ENCODE measurements around the gene NIT1.

Gene NIT1

GRCh38 chr1:161100556-161100955 lies 17.3 kb upstream of the NIT1 start:
- Histone ChIP-seq H2AFZ (ENCODE audit: low read depth, low read length, severe bottlenecking) (no peak overlapping the region), H3K4me2 (ENCODE audit: low read depth, low read length, poor library complexity, severe bottlenecking) (no peak overlapping the region), H3K4me3 (ENCODE audit: insufficient read depth, low read length, poor library complexity, severe bottlenecking) (no peak overlapping the region), H3K79me2 (ENCODE audit: insufficient read depth, low read length) (peaks cover 18% of the 10 kb centered on the region), H3K36me3 (ENCODE audit: low read length) (0 out of 2 replicates have a peak, but pooled peaks cover 3% of the 10 kb centered on the region), H3K9me2 (replicated peaks; ENCODE audit: insufficient read depth, low read length) (no peaks in the 10 kb centered on the region), H3K27me3 (ENCODE audit: low read length) (no peaks in the 10 kb centered on the region), H3K27ac (ENCODE audit: low read depth, low read length) (no peak overlapping the region), H3K9me3 (ENCODE audit: insufficient read depth, low read length) (no peaks in the 10 kb centered on the region), H3F3A (ENCODE audit: insufficient read depth) (no peaks in the 10 kb centered on the region), H3K9ac (ENCODE audit: low read length) (no peak overlapping the region), H4K20me1 (ENCODE audit: low read depth, low read length) (no peaks in the 10 kb centered on the region)
- TF ChIP-seq EZH2phosphoT487 (conservative IDR thresholded peaks at IDR 0.05; ENCODE audit: low read length): no peak
- no peak for TF ChIP-seq CTCF (IDR thresholded peaks at IDR 0.05; ENCODE audit: insufficient read depth, low read length, poor library complexity, severe bottlenecking)

GRCh38 chr1:161106431-161106830 lies 11.5 kb upstream of the NIT1 start:
- TF ChIP-seq EZH2phosphoT487 (conservative IDR thresholded peaks at IDR 0.05; ENCODE audit: low read length) (no peak), CTCF (IDR thresholded peaks at IDR 0.05; ENCODE audit: insufficient read depth, low read length, poor library complexity, severe bottlenecking) (no peak)
- H3K9ac ChIP-seq (ENCODE audit: low read length): no peak overlapping the region
- no peak overlapping the region for H2AFZ ChIP-seq (ENCODE audit: low read depth, low read length, severe bottlenecking)
- no peaks in the 10 kb centered on the region for H3K9me2 ChIP-seq (replicated peaks; ENCODE audit: insufficient read depth, low read length)
- H3K27ac ChIP-seq (ENCODE audit: low read depth, low read length): no peak overlapping the region
- peaks cover 11% of the 10 kb centered on the region; the same call in 1 of the 2 replicates for H3K36me3 ChIP-seq (ENCODE audit: low read length)
- H3K9me3 ChIP-seq (ENCODE audit: insufficient read depth, low read length): no peaks in the 10 kb centered on the region
- H3K4me2 ChIP-seq (ENCODE audit: low read depth, low read length, poor library complexity, severe bottlenecking): no peak overlapping the region
- H3K4me3 ChIP-seq (ENCODE audit: insufficient read depth, low read length, poor library complexity, severe bottlenecking): no peak overlapping the region
- peaks cover 7% of the 10 kb centered on the region; the same call in 1 of the 2 replicates for H4K20me1 ChIP-seq (ENCODE audit: low read depth, low read length)
- peaks cover 72% of the 10 kb centered on the region for H3K79me2 ChIP-seq (ENCODE audit: insufficient read depth, low read length)
- H3F3A ChIP-seq (ENCODE audit: insufficient read depth): peaks cover 8% of the 10 kb centered on the region; the same call in 1 of the 2 replicates
- no peaks in the 10 kb centered on the region for H3K27me3 ChIP-seq (ENCODE audit: low read length)

GRCh38 chr1:161111117-161111516 lies 6.8 kb upstream of the NIT1 start:
- TF ChIP-seq EZH2phosphoT487 (conservative IDR thresholded peaks at IDR 0.05; ENCODE audit: low read length): no peak
- TF ChIP-seq CTCF (IDR thresholded peaks at IDR 0.05; ENCODE audit: insufficient read depth, low read length, poor library complexity, severe bottlenecking): no peak
- Histone ChIP-seq H3F3A (ENCODE audit: insufficient read depth) (peaks cover 8% of the 10 kb centered on the region; the same call in 1 of the 2 replicates), H4K20me1 (ENCODE audit: low read depth, low read length) (peaks cover 16% of the 10 kb centered on the region; the same call in 1 of the 2 replicates), H3K9me2 (replicated peaks; ENCODE audit: insufficient read depth, low read length) (no peaks in the 10 kb centered on the region), H3K4me3 (ENCODE audit: insufficient read depth, low read length, poor library complexity, severe bottlenecking) (no peak overlapping the region), H3K4me2 (ENCODE audit: low read depth, low read length, poor library complexity, severe bottlenecking) (no peak overlapping the region), H2AFZ (ENCODE audit: low read depth, low read length, severe bottlenecking) (no peak overlapping the region), H3K36me3 (ENCODE audit: low read length) (peaks cover 11% of the 10 kb centered on the region; the same call in 1 of the 2 replicates), H3K9me3 (ENCODE audit: insufficient read depth, low read length) (no peaks in the 10 kb centered on the region), H3K9ac (ENCODE audit: low read length) (no peak overlapping the region), H3K79me2 (ENCODE audit: insufficient read depth, low read length) (peaks cover 94% of the 10 kb centered on the region), H3K27ac (ENCODE audit: low read depth, low read length) (no peak overlapping the region), H3K27me3 (ENCODE audit: low read length) (no peaks in the 10 kb centered on the region)
